Measurements from ENCODE around the gene LRRC8B.

LRRC8B gene

DNA sequence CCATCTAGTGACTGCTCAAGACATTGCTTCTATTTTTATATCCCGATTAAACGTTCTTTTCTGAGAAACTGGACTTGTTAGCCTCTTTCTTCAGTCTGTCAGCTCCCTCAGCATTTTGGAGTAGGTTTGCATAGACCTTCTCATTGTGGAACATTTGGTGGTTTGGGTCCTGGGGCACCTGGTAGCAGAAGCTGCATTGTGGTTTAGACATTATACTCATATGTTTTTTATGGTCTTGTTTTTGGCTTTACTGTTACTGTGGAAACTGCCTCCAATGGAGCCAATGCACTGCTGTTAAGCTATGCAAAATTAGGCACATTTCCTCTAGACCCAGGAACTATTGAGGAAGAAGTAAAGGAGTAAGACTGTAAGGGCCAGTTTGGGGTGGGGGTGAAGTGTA is 36.7 kb upstream of the LRRC8B start:
- no peak for DNase-seq (ENCODE audit: low read depth, low spot score)
- in situ Hi-C loops (cut with HindIII; ENCODE audit: low sequenced_read_pairs), result no loop called here

DNA sequence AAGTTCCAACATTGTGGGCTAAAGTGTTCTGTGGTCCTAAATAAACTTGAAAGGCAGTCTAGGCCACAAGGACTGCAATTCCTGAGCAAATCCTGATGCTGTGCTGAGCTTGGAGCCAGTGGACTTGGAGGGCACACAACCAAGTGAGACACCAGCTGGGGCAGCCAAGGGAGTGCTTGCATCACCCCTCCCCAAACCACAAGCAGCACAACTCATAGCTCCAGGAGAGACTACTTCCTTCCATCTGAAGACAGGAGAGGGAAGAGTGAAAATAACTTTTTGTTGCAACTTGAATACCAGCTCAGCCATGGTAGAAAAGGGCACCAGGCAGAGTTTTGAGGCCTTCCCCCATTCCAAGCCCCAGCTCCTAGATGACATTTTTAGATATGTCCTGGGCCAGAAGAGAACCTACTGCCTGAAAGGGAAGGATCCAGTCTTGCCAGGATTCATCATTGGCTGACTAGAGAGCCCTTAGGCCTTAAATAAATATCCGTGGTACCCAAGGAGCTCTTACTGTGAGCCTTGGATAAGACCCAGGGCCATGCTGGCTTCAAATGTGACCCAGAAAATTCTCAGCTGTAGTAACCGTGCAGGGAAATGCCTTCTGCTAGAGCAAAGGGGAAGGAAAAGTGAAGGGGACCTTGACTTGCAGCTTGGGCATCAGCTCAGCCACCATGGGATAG is 35.4 kb upstream of the LRRC8B start:
- TF ChIP-seq, protein P1, sequence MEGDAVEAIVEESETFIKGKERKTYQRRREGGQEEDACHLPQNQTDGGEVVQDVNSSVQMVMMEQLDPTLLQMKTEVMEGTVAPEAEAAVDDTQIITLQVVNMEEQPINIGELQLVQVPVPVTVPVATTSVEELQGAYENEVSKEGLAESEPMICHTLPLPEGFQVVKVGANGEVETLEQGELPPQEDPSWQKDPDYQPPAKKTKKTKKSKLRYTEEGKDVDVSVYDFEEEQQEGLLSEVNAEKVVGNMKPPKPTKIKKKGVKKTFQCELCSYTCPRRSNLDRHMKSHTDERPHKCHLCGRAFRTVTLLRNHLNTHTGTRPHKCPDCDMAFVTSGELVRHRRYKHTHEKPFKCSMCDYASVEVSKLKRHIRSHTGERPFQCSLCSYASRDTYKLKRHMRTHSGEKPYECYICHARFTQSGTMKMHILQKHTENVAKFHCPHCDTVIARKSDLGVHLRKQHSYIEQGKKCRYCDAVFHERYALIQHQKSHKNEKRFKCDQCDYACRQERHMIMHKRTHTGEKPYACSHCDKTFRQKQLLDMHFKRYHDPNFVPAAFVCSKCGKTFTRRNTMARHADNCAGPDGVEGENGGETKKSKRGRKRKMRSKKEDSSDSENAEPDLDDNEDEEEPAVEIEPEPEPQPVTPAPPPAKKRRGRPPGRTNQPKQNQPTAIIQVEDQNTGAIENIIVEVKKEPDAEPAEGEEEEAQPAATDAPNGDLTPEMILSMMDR (IDR thresholded peaks at IDR 0.05; ENCODE audit: low read depth, low read length), result no peak
- peak; percentile 71 for DNase-seq (ENCODE audit: low read depth, low spot score)
- in situ Hi-C loops (cut with HindIII; ENCODE audit: low sequenced_read_pairs), result no loop called here
- H3K4me3 ChIP-seq (ENCODE audit: low read depth, low read length), result no peak overlapping the region

More for the DNA sequence above, 36.7 kb upstream of the LRRC8B start:
- H3K4me3 ChIP-seq (ENCODE audit: low read depth, low read length), result no peak overlapping the region
- TF ChIP-seq, protein P1 (IDR thresholded peaks at IDR 0.05; ENCODE audit: low read depth, low read length), result no peak

DNA sequence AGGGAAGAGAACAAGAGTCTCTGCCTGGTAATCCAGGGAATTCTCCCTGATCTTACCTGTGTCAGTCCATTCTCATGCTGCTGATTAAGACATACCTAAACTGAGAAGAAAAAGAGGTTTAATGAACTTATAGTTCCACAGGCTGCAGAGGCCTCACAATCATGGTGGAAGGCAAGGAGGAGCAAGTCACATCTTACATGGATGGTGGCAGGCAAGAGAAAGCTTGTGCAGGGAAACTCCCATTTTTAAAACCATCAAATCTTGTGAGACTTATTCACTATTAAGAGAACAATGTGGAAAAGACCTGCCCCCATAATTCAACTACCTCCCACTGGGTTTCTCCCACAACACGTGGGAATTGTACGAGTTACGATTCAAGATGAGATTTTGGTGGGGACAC is 34.2 kb upstream of the LRRC8B start:
- H3K4me3 ChIP-seq (ENCODE audit: low read depth, low read length), result no peak overlapping the region
- no peak for DNase-seq (ENCODE audit: low read depth, low spot score)
- TF ChIP-seq, protein P1 (IDR thresholded peaks at IDR 0.05; ENCODE audit: low read depth, low read length), result no peak
- in situ Hi-C loops (cut with HindIII; ENCODE audit: low sequenced_read_pairs), result no loop called here

DNA sequence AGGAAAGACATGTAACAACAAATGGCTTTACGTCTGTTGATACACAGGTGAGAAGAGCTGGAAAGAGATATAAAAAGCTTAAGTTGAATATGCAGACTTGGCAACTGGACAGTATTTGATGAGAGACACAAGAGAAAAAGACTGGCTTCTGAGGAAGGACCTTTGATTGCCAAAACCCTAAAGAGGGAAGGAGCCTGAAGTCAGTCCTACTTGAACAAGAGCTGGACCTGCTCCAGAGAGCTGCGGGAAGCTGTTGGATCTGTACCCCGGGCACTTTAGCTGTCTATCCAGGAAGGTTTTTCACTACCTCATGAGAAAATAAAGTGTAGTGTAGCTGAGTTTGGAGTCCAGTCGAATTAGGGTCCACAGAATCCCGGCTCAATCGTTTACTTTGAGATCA is 25.3 kb upstream of the LRRC8B start:
- in situ Hi-C loops (cut with HindIII; ENCODE audit: low sequenced_read_pairs), result no loop called here
- peak; percentile 25 for DNase-seq (ENCODE audit: low read depth, low spot score)
- H3K4me3 ChIP-seq (ENCODE audit: low read depth, low read length), result no peak overlapping the region
- TF ChIP-seq, protein P1 (IDR thresholded peaks at IDR 0.05; ENCODE audit: low read depth, low read length), result no peak

DNA sequence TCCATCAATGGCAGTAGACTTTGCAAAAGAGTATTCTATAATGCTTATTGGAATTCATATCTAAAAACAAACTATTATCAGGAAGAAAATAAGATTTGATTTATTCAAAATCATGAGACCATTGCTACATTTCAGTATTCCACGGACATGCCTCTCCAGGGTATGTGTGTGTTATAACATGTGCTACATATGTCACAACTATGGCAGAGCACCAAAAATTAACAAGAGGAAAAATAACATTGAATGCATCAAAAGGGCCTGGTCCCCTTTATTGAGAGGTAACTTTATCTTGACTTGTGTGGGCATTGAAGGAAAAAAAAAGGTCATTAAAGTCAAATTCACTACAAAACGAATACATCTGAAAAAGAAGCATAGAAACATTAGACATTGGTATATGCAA is 22.6 kb upstream of the LRRC8B start:
- DNase-seq (ENCODE audit: low read depth, low spot score), result no peak
- TF ChIP-seq, protein P1 (IDR thresholded peaks at IDR 0.05; ENCODE audit: low read depth, low read length), result no peak
- no peak overlapping the region for H3K4me3 ChIP-seq (ENCODE audit: low read depth, low read length)
- in situ Hi-C loops (cut with HindIII; ENCODE audit: low sequenced_read_pairs), result no loop called here

DNA sequence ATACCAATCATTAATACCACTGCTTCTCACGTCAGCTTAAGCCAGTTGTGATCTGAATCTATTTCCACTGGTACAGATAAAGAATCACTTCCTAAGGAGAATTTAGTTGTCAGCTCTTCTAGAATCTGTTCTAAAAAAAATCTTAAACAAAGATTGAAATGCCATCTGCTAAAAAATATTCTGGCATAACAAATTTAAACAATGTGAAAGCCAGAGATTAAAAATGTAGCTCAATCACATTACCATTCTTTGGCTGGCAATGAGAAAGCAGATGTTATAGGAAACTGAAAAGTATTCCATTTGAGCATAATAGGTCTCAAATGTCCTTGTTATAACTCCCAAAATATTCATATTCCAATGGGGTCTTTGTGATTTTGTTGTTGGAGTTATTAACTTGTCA is 21.7 kb upstream of the LRRC8B start:
- in situ Hi-C loops (cut with HindIII; ENCODE audit: low sequenced_read_pairs), result no loop called here
- no peak overlapping the region for H3K4me3 ChIP-seq (ENCODE audit: low read depth, low read length)
- DNase-seq (ENCODE audit: low read depth, low spot score), result no peak
- TF ChIP-seq, protein P1 (IDR thresholded peaks at IDR 0.05; ENCODE audit: low read depth, low read length), result no peak

Data from astrocyte of the spinal cord (primary cell).